ENCODE data around the gene GABRB2.

GABRB2 gene

DNA sequence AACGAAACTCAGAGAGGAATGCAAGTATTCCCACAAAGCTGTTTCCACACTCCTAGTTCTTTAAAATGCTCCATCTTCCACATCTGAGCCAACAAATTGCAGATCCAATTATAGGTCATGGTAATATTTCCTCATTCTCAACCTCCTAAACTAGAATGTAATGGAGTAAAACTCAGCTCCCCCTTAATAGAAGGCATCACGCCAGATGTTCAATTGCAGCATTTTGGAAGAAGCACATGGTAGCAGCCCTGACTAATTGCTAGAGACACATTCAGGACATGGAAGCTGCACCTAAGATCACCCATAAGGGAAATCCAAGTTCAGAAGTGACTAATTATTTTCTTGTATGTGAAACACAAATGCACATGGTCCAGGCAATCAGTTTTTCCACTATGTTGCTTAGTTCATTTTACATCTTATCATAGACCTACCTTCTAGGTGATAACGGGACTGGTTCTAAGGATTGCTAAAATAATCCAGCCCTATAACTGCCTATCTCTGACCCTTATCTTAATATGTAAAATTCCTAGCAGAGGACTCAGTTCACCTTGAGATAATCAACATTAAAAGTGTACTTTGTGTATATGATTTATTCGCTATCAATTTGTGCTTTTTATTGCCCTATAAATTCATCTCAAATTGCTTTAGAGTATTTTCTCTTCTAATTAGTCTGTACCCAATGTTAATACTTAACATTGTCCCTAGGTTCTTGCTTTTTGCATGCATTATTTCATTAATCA, 75.1 kb downstream of the GABRB2 start:
- DNase-seq (ENCODE audit: low read depth) = no peak

DNA sequence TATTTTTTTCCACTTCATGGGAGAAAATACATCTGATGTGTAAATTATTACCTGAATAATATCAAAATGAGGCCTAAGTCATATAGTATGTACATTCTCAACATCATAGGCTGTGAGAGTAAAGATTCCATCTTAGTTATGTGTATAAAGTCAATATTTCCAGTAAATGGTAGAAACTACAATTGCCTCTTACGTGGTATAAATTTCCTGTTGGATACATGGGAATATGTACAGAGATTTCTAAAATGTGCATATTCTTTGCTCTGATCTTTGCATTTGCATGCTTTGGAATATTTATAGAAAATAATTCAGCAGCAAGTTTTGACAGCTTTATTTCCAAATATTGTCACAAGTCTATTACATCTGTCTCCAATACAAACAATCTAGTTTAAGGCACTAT, 78.8 kb downstream of the GABRB2 start:
- DNase-seq (ENCODE audit: low read depth) = no peak

DNA sequence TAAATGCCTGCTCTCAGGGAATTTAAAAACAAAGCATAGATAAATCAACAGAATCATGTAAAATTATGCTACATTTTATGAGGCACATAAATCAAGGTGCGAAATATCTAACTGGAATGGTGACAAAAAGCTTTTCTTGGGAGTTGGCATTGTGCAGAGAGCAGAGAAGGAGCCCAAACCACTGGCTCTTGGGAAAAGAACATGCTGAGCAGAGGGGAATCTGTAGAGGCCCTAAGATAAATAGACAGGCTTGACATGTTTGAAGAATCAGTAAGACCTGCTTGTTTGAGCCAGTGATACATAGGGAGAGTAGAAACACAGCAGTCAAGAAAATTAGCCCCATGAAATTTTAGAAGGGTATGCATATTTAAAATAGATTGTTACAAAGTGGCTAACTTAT, 85.8 kb downstream of the GABRB2 start:
- no peak for DNase-seq (ENCODE audit: low read depth)

DNA sequence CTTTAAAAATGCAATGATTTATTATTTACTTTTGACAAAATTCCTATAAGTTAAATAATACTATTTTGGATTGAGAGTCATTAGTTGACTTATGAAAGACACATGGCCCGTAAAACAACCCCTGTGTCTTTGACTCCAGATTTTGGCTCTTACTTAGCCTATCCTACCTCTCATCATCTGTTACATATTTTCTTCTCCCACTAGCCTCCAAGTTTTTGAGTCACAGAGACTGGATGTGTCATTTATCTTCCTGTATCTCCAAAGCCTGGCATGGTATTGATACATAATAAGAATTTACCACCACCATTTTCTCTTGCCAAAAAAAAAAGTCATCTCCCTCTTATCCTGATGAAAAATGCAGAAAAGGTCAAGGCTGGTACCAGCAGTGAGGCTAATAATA, 99.9 kb downstream of the GABRB2 start:
- no peak for DNase-seq (ENCODE audit: low read depth)

DNA sequence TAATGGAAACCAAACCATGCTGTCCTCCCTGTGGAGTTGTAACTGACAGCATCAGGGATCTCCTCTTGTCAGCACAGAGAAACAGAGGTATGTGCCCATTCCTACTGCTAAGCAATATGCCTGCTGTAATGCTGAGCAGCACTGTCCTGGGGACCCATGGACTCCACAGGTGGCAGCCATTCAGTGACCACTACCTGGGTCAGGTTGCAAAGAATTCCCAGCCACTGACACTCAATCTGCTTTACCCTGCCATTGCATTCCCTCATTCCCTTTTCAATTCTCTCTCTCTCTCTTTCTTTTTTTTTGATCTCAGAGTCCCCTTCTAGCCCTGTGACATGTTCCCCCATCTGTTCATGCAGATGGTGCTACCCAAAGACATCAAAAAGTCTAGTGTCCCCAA, 104.1 kb downstream of the GABRB2 start:
- no peak for DNase-seq (ENCODE audit: low read depth)

DNA sequence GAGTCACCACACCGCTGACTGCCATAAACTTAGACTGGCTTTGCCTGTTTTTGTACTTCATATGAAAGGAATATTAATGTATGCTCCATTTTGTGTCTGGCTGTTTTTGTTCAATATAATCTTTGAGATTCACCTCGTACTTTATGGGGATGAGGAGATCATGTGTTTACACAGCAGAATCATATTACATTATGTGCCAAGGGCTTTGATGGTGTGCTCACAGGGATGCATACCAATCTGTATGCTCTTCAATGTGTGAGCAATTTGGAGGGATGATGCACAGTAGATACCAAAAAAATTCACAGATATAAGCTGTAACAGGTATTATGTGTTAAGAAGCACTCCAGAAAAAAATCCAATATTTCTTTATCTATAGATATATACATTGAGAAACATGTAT, 113.7 kb downstream of the GABRB2 start:
- DNase-seq (ENCODE audit: low read depth) = no peak

DNA sequence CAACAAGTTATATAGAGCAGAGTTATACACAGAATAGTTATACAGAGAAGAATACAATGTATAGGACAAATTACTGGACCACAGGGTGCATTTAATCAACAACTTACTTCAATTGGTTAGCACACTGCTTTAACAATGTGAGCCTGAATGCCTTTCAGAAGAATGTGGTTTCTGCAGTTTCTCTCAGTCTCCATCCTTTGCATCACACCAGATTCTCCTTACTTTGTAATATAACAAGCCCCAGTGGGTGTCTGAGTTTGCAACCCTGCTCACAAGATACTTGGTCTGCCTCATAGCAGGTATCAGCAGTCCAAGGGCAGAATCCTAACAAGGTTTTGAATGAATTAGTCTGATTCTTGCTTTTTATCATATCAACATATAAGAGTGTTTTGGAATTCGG, 114.6 kb downstream of the GABRB2 start:
- no peak for DNase-seq (ENCODE audit: low read depth)

DNA sequence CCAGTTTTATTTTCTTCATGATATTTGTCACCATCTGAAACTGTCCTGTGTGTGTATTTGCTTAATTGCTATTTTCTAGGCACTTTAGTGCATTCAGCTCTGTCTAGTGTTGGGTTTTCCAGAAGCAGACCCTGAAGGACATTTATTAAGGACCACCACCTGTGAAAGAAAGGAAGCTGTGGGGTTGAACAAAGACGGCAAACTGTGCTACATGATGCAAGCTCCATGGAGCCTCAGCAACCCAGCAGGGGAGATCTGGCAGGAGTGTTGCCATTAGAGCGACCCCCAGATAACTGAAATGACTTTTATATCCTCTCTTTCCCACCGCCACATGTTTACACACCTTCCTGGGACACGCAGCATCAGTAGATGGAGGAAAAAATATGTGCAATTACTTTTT, 125.5 kb downstream of the GABRB2 start:
- no peak for DNase-seq (ENCODE audit: low read depth)

DNA sequence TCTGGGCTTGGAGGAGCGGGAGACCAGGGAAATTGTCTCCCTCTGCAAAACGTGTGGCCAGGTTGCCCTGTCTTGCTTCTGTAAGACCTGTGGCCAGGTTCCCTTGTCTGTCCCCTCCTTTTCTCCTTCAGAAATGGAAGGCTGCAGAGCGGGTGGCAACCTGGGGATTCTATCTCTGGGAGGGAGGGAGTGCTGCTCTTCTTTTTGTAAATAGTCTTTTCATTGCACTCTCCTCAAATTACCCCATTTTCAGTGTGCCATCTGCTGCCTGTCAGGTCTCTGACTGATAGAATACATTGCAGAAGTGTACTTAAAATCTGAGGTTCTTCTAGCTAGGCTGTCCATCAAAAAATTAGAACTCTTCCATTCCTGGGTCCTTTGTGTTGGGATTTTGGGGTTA, 126.0 kb downstream of the GABRB2 start:
- DNase-seq (ENCODE audit: low read depth) = no peak

DNA sequence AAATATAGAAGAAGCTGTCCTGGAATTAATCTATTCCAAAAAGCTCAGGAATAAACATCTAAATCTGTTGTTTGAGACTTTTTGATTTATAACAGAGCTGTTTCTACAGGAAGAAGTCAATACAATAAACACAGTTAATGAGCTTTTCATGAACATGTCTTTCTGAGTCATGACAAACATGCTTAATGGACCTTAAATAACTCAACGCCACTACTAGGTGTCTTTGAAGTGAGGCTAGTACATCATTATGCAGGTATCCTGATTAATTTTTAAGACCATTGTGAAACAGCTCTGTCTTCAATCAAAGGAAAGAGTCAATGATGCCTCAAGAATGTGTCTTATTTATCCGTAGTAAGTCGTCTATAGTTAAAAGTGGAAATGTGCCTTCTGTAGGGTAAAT, 131.6 kb downstream of the GABRB2 start:
- no peak for DNase-seq (ENCODE audit: low read depth)

DNA sequence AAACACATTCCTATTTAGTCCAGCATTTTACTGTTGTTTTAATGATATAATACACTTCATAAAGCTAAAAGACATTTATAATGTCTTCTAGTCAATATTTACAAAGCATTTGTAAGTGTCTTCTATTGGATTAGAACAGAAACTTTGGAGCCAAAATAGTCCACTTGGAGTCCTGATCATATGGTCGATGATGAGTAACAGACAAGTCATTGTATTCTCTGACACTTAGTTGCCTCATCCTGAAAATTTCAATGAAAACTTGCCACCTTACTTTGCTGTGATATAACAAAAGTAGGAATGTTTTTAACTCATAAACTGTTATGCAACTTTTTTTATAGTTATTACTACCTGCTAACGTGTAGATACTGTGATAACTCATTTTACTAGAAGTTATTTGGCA, 132.5 kb downstream of the GABRB2 start:
- no peak for DNase-seq (ENCODE audit: low read depth)

DNA sequence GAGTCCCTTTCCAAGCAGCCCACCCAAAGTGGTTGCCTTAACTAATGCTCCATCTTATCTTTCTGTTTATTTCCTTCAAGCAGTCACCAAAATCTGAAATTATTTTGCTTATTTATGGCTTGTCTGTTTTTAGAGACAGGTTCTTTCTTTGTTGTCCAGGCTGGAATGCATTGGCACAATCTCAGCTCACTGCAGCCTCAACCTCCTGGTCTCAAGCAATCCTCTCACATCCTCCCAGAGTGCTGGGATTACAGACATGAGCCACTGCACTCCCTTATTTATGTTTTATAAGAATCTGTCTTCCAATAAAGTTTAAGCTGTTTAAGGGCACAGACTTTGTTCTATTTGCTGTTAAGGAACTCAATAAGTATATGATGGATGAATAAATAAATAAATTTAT, 133.7 kb downstream of the GABRB2 start:
- no peak for DNase-seq (ENCODE audit: low read depth)

DNA sequence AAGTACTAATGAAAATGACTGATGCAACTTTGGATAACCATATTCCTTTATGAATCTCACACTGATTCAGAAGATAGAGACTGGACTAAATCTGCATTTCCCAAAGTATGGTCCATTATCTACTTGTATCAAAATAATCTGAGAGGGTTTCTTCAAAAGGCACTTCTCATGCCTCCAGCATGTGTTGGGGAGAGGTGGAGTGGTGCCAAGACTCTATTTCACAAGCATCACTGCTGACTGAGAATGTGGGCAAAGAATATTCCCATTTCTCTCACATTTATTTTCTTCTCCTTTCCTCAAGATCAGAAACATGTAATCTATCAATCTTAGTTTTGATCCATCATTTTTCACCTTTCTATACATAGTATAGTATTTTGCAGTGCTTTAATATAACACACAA, 135.4 kb downstream of the GABRB2 start:
- no peak for DNase-seq (ENCODE audit: low read depth)

DNA sequence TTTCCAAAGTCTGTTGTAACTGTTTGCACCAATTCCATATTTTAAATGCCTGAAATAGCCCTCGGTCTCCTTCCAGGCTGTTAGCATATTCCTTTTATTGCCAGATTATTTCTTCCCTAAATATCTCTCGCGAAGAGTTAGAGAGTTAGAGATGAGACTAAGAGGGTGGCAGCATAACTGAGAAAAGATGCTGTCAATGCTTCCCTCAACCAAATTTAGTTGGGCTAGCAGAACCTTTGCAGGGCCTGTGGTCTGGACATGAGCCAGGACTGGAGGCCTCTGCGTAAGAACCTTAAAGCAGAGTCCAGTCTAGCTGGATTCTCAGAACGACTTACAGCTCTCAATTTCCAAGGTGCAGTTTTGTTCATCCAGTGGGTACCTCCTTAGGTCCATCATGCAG, 135.9 kb downstream of the GABRB2 start:
- DNase-seq (ENCODE audit: low read depth) = no peak

DNA sequence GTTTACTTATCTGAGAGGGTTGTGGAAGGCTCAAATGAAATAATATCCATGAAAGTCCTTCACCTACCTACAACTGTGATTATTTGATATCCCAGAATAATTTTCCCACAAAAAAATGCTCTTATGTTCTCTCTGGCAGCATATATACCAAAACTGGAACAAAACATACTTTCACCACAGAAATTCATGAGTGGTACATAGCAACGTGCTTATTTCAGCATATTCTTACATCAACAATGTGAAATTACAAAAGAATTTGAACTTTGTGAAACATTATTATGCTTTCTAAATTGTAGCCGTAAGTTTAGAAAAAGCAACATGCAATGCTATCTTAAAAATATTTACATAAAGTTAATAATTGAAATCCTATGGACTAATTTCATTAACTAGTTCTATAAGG, 137.1 kb downstream of the GABRB2 start:
- DNase-seq (ENCODE audit: low read depth) = no peak

DNA sequence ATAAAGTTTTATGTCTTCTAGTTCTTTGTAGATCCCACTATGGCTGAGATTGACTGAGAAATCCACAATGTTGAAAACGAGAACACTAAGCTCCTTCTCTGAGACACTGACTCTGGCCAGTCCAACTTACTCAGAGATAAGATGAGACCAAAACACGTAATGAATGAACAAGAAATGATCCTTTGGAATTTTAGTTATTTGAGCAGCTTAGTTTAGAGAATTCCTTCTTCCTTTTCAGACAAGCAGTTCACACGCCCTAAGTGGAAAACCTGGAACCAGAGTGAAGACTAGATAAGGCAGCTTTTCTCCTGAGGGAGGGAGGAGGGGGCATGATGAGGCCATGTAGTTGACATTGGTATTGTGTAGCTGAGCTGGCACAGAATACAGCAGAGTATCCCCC, 139.6 kb downstream of the GABRB2 start:
- DNase-seq (ENCODE audit: low read depth) = no peak

DNA sequence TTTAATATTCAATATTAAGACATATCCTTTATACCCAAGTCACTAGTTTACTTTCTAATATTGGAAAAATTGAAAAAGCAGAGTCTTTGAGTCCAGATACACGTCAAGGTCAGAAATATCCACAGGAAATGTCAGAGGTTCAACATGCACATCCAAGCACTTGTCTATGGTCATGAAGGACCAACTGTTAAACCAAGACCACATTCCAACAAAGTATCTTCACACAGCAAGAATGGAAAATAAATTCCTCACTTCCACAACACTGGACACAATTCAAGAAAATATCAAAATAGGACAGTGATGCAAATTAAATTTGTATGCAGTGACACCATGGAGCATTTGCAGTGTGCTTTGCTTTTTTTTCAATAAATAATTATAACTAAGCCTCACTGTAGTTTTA, 142.5 kb downstream of the GABRB2 start:
- no peak for DNase-seq (ENCODE audit: low read depth)

DNA sequence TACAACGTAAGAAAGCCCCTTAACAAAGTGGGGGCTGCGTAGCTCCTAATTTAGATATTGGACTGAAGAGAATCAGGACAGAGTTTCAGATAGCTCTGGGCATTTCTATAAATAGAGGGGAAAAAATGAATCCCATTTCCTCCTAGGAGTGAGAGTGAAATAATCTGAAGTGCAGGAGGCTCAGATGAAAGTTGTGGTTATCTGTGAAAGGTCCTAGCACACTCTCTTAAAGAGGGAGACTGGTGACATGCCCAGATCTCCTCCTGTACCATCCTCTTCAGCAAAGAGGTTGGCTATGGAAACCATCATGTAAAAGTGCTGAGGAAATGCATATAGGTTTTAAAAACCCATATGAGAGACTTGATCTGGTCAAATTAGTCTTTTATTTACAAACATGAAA, 143.4 kb downstream of the GABRB2 start:
- DNase-seq (ENCODE audit: low read depth) = no peak

DNA sequence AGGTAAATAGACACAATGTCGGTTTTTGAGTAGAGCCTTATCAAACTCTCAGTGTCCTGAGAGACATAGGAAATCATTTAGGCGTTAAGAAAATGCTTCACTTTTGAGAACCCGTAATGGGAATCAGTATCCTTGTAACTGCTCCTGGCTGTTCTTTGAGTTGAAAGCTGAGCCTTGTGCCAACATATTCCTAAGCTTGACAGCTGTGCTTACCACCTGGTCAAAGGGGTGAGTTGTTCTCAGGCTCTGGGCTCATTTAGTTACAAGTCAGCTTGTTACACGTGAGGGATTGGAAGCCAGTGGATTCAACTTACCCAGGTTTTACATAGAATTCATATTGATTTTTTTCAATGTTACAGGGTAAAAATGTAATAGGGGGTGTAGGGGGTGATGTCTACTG, 145.9 kb downstream of the GABRB2 start:
- DNase-seq (ENCODE audit: low read depth) = no peak

DNA sequence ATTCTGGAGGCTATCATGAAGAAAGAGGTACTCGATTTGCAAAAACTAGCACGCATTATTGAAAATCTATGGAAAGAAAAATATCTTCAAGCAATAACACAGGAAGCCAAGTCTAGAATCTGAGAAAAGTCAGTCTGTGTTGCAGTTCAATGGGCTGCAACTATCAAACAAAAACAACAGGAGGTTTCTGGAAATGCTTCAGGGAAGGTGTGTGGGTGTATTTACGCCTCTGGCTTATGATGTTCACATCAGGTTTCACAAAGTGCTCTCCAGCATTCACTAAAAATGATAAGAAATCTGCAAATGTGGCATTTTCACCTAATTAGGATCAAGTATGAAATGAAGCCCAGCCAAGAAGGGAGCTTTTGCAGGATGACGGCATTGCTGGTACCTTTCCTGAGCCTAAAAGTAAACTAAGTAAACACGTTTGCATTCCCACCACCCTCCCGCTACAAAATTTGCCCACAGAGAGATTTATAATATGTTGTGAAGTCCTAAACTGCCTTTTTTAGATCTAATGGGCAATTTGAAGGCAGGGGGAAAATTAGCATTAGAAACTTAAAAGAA, 146.4 kb downstream of the GABRB2 start:
- no peak for DNase-seq (ENCODE audit: low read depth)

DNA sequence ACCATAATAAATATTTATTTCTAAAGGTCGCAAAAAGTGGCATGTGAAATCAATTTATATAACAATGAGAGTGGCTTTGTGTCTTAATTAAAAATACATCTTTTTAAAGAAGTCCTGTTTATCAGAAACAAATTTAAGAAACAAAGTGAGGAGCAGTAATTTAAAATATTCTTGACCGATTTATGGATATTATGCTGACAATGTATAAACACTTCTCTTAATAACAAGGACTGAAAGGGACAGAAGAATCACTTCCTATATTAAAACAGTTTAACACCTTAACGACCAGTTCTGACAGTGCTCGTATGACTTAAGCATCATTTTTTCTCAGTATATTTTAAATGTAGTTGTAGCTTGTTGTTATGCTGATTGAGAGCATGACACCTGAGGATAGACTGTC, 149.1 kb downstream of the GABRB2 start:
- no peak for DNase-seq (ENCODE audit: low read depth)

DNA sequence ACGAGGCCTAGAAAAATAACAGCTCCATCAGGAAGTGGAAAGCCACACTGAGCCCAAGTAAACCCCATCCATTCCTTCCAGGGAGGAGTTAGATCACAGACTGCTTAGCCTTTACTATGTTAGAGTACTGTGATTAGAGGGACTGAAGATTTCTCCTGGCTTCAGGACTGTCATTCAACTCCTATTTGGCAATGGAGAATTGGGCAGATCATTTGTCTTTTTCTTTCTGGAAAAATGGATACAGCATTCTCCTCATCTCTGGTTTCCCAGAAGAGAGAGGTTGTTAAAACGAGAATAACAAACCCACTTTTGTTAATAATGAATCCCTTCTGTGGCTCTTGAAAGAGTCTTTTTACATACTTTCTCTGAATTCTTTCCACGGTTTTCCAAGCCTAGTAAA, 150.4 kb downstream of the GABRB2 start:
- DNase-seq (ENCODE audit: low read depth) = no peak

DNA sequence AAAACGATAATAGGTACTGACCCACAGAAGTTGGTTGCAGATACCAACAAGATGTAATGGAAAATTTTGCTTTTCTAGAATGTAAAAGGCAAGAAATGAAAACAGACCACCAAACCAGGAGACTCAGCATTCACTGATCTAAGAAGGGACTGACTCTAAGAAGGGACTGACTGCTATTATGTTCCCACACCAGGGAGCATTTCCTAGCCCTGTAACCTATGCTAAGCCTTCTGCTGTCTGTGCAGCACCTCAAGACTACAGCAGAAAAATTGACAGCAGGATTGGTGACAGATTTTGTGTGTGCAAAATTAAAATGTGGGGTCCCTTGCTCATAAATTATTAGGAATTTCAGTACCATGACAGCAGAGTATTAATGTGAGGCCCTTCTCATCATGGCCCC, 154.8 kb downstream of the GABRB2 start:
- no peak for DNase-seq (ENCODE audit: low read depth)

DNA sequence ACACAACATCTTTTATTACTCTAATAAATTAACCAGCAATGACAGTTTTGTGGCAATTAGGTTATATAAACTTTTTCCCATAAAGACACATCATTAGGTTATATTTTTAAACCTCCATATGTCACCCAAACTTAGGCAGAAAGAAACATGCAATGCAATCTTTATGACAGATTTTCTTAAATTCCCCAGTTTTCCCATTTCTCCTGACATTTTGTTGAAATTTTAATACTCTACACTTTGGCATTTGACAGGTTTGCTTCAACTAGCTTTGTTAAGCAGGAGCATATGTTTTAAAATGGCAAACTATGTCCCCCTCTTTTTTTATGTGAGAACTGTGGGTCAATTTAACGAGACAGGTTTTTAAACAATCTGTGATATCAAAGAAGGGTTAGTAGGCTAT, 155.5 kb downstream of the GABRB2 start:
- DNase-seq (ENCODE audit: low read depth) = no peak

Measured in stromal cell of bone marrow (primary cell).